Activated naive CD4-positive, alpha-beta T cell treated with anti-CD3 and anti-CD28 coated beads, Interleukin-2, amount 50 U/mL, for 24 hours (primary cell): ENCODE measurements around the gene SLC2A13.
"Not testable (repeated sequence)": the region's sequence is repeated elsewhere in the genome, so short reads cannot be mapped to it uniquely, and the experiment has no call there.

ENCODE experiments used
- H3K27ac Mint-ChIP-seq: one replicate; pipeline ENCODE4 v1.8.0; 2021; ENCODE audit warnings: mild to moderate bottlenecking, mixed read lengths
- H3K27me3 Mint-ChIP-seq: one replicate; pipeline ENCODE4 v1.8.0; 2021; ENCODE audit warnings: mixed read lengths
- H3K36me3 Mint-ChIP-seq: one replicate; pipeline ENCODE4 v1.8.0; 2021; ENCODE audit warnings: mixed read lengths
- H3K4me1 Mint-ChIP-seq: one replicate; pipeline ENCODE4 v1.8.0; 2021; ENCODE audit warnings: mixed read lengths
- H3K4me3 Mint-ChIP-seq: one replicate; pipeline ENCODE4 v1.8.0; 2021; ENCODE audit warnings: mild to moderate bottlenecking, mixed read lengths
- H3K9me3 Mint-ChIP-seq: one replicate; pipeline ENCODE4 v1.8.0; 2021; ENCODE audit warnings: mixed read lengths

Gene SLC2A13

DNA sequence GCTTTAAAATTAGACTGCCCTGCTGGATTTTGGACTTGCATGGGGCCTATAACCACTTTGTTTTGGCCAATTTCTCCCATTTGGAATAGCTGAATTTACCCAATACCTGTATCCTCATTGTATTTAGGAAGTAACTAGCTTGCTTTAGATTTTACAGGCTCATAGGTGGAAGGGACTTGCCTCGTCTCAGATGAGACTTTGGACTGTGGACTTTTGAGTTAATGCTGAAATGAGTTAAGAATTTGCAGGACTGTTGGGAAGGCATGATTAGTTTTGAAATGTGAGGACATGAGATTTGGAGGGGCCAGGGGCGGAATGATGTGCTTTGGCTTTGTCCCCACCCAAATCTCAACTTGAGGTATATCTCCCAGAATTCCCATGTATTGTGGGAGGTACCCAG, 320.1 kb downstream of the SLC2A13 start:
- H3K27me3 Mint-ChIP-seq, H3K4me1 Mint-ChIP-seq, H3K36me3 Mint-ChIP-seq, H3K27ac Mint-ChIP-seq, H3K9me3 Mint-ChIP-seq, H3K4me3 Mint-ChIP-seq: not testable (repeated sequence)

DNA sequence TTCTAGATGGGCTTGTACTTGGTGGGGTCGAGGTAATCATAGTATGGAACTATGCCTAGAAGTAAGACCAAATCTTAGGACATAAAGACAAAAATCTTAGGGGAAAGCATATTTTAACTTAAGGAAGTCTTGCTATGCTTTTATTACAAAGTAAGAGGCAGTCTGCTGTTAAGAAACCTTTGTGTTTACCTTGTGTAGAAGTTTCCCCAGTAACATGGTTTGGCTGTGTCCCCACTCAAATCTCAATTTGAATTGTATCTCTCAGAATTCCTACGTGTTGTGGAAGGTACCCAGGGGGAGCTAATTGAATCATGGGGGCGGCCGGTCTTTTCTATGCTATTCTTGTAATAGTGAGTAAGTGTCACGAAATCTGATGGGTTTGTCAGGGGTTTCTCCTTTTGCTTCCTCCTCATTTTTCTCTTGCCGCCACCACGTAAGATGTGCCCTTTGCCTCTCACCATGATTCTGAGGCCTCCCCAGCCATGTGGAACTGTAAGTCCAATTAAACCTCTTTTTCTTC, 323.8 kb downstream of the SLC2A13 start:
- no peaks in the 10 kb centered on the region for H3K4me1 Mint-ChIP-seq
- H3K27ac Mint-ChIP-seq, result no peak overlapping the region
- no peak overlapping the region for H3K4me3 Mint-ChIP-seq
- no peaks in the 10 kb centered on the region for H3K27me3 Mint-ChIP-seq
- peaks cover 1% of the 10 kb centered on the region for H3K36me3 Mint-ChIP-seq
- no peaks in the 10 kb centered on the region for H3K9me3 Mint-ChIP-seq

DNA sequence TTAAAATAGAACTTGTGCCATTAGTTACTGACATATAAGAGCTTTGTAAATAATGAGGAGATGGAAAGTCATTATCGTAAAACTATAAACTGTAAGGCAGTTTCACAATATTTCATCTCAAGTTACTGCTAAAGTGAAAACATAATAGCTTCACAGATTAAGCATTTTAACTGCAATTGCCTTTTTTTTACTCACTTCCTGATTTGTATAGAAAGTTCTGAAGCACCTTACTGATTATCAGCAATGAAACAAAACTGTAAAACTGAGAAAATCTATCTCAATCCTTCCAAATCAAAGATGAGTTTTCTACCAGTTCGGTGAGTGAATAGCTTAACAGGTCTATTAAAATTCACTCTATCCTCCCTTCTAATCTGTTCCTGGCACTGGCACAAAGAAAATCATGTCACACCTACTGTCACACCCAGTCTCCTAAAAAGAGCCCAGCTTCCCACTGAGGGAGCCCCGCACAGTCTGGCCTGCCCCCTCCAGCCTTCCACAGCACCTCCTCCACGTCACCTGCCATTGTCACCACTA, 324.9 kb downstream of the SLC2A13 start:
- no peaks in the 10 kb centered on the region for H3K9me3 Mint-ChIP-seq
- H3K4me3 Mint-ChIP-seq, result no peak overlapping the region
- no peak overlapping the region for H3K27ac Mint-ChIP-seq
- no peaks in the 10 kb centered on the region for H3K4me1 Mint-ChIP-seq
- peaks cover 1% of the 10 kb centered on the region for H3K36me3 Mint-ChIP-seq
- H3K27me3 Mint-ChIP-seq, result no peaks in the 10 kb centered on the region

DNA sequence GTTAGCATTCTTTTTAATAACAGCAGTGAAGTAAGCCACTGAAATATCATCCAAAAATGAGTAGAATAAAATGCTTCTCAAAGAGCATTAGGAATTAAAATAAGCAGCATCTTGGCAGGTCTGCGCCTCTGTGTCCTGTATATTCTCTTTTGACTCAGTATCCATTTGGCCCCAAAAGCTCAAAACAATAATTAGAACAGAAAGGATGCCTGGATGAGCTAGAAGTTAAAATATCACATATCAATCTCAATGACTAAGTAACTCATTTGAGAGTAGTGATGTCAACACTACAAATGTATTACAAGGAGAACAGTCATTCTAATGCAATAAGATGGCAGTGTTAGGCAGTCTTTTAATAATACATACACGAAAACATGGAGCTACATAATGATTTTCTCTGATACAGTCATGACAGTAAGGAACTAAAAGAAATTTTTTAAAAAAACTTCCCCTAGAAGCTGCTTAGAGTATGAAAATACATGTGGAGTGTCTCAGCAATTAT, 325.4 kb downstream of the SLC2A13 start:
- no peaks in the 10 kb centered on the region for H3K4me1 Mint-ChIP-seq
- no peaks in the 10 kb centered on the region for H3K9me3 Mint-ChIP-seq
- H3K27ac Mint-ChIP-seq, result no peak overlapping the region
- peaks cover 1% of the 10 kb centered on the region for H3K36me3 Mint-ChIP-seq
- no peaks in the 10 kb centered on the region for H3K27me3 Mint-ChIP-seq
- no peak overlapping the region for H3K4me3 Mint-ChIP-seq

DNA sequence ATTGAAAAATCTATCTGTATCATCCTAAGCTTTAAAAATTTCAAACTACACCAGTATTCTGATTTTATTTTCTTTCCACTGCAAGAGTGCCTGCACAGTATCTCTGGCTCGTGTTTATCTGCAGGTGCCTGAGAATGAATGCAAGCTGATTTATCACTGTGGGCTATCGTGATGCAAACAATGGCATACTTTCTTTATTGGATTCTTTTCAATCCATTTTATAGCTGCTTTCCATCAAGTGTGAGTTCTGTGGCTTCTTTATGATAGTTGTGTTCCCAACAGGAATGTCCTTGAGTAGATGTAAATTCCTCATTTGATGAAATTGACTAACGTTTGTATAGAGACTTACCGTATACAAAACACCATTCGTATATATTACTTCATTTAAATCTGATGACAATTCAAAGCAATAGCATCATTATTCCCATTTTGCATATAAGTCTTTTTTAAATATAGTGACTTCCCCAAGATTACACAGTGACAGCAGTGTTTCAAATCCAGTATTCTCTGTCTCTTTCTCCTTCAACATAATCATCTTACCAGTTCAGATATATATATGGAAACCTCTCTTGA, 326.0 kb downstream of the SLC2A13 start:
- H3K27ac Mint-ChIP-seq, result no peak overlapping the region

DNA sequence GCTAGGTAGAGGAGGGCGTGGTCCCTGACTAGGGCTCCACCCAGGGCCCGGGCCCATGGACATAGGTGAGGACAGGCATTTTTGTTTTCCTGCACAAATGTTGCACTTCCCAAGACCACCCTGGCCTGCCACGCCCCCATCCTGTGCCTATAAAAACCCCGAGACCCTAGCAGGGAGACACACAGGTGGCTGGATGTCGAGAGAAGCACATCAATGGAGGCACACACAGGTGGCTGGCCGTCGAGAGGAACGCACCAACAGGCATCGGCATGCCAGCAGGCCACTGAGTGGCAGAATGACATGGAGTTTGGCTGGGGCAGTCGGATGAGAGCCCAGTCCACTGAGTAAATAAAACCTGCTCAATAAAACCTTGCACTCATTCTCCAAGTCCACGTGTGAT, 328.4 kb downstream of the SLC2A13 start:
- H3K36me3 Mint-ChIP-seq, result no peaks in the 10 kb centered on the region
- no peaks in the 10 kb centered on the region for H3K27me3 Mint-ChIP-seq
- H3K9me3 Mint-ChIP-seq, result no peaks in the 10 kb centered on the region
- no peaks in the 10 kb centered on the region for H3K4me1 Mint-ChIP-seq
- H3K4me3 Mint-ChIP-seq, result no peak overlapping the region
- no peak overlapping the region for H3K27ac Mint-ChIP-seq

More for the DNA sequence above, 326.0 kb downstream of the SLC2A13 start:
- Mint-ChIP-seq H3K27me3 (no peaks in the 10 kb centered on the region), H3K4me3 (no peak overlapping the region), H3K36me3 (peaks cover 1% of the 10 kb centered on the region), H3K9me3 (no peaks in the 10 kb centered on the region), H3K4me1 (no peaks in the 10 kb centered on the region)

DNA sequence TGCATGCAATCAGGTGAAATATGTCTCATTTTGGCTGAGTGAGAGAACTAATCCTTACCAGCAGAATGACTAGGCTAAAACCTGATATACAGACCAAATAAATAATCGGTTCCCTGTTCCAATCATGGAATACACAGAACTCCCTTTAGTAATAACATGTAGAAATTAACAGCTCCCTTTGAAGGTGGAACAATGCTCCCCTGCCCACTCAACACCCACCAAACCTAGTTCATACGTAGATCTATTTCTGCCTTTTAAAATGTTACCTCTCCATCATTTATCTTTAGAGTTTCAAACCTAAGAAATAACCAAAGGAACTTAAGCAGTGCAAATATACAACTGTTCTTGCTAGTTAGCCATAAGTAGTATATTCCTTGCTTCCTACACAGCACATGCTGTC, 332.6 kb downstream of the SLC2A13 start:
- Mint-ChIP-seq H3K36me3 (no peaks in the 10 kb centered on the region), H3K9me3 (no peaks in the 10 kb centered on the region), H3K27ac (no peak overlapping the region), H3K27me3 (no peaks in the 10 kb centered on the region), H3K4me1 (no peaks in the 10 kb centered on the region), H3K4me3 (no peak overlapping the region)

DNA sequence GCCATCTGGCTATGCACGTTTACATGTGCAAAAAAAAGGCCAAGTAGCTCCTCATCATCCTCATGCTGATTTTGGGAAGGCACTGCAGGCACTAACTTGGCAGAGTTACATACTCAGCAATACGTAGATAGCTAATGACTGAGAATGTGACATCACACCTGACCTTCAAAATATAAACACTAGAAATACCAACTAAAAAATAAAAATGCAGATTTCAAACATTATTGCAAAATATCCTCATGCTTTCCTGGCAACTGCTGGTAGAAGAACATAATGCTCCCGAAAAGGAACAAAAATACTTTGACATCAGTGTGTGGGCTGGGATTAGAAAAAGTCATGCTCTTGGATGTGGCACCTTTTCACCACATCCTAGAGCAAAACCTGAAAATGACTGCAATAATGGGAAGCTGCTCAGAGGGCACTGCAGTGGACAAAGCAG, 333.0 kb downstream of the SLC2A13 start:
- Mint-ChIP-seq H3K27ac (no peak overlapping the region), H3K27me3 (no peaks in the 10 kb centered on the region), H3K4me1 (no peaks in the 10 kb centered on the region), H3K36me3 (no peaks in the 10 kb centered on the region), H3K9me3 (no peaks in the 10 kb centered on the region), H3K4me3 (no peak overlapping the region)

DNA sequence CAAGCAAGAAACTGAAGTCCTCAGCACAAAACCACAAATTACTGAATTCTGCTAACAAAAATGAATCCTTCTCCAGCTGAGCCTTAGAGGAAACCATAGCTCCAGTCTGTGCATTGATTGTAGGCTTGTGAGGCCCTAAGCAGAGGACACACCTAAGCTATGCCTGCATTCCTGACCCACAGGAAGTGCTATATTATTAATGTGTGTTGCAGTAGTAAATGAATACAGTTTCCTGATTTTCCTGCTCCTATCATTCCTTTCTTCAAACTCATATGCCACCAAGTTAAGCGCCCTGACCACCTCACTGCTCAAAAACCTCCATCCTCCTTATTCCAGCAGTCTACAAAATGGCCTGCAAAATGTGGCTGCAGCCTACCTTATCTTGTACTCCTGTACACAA, 334.4 kb downstream of the SLC2A13 start:
- H3K4me1 Mint-ChIP-seq, result no peaks in the 10 kb centered on the region
- no peaks in the 10 kb centered on the region for H3K36me3 Mint-ChIP-seq
- no peaks in the 10 kb centered on the region for H3K9me3 Mint-ChIP-seq
- H3K27me3 Mint-ChIP-seq, result no peaks in the 10 kb centered on the region
- no peak overlapping the region for H3K27ac Mint-ChIP-seq
- no peak overlapping the region for H3K4me3 Mint-ChIP-seq

DNA sequence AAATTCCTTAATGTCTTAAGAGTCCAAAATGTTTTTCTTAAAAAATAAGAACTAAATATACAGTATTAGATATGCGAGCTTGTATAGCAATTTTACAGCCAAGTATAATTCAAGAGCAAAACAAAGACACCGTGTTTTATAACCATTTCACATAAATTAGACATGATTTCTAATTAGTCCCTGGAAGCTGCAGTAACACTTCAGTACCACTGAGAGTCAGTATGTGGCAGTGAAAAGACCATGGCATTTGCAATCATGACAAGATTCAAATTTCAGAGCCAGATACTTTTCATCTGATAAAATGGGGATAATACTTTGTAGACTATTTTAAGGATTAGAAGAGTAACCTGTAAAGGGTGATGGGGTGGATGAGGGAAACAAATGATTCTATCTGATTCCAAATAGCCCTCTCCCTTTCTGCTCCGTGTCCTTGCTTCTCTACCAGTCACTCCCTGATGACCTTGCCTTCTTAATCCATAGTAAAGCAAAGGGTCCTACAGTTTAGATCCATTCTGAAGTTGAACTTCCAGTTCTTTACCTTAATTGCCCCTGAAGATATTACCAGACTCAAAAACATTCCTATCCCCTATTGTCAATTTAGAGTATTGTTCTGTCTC, 340.8 kb downstream of the SLC2A13 start:
- no peak overlapping the region for H3K27ac Mint-ChIP-seq
- H3K27me3 Mint-ChIP-seq, result no peaks in the 10 kb centered on the region
- H3K9me3 Mint-ChIP-seq, result no peaks in the 10 kb centered on the region
- no peak overlapping the region for H3K4me3 Mint-ChIP-seq
- no peaks in the 10 kb centered on the region for H3K4me1 Mint-ChIP-seq
- no peaks in the 10 kb centered on the region for H3K36me3 Mint-ChIP-seq

DNA sequence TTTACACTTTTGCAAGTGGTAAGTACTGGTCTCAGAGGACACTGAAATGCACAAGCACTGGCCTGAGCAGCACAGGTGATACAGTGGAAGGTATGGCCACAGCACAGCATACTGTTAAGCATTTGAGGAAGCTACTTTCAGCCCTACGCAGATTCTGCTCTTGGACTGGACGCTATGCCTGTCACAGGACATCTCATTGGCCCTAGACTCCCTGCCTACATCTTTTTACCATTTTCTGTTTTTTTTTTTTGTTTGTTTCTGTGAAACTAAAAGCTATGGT, 342.1 kb downstream of the SLC2A13 start:
- Mint-ChIP-seq H3K36me3 (no peaks in the 10 kb centered on the region), H3K4me3 (no peak overlapping the region), H3K27ac (no peak overlapping the region), H3K27me3 (no peaks in the 10 kb centered on the region), H3K9me3 (no peaks in the 10 kb centered on the region), H3K4me1 (no peaks in the 10 kb centered on the region)

DNA sequence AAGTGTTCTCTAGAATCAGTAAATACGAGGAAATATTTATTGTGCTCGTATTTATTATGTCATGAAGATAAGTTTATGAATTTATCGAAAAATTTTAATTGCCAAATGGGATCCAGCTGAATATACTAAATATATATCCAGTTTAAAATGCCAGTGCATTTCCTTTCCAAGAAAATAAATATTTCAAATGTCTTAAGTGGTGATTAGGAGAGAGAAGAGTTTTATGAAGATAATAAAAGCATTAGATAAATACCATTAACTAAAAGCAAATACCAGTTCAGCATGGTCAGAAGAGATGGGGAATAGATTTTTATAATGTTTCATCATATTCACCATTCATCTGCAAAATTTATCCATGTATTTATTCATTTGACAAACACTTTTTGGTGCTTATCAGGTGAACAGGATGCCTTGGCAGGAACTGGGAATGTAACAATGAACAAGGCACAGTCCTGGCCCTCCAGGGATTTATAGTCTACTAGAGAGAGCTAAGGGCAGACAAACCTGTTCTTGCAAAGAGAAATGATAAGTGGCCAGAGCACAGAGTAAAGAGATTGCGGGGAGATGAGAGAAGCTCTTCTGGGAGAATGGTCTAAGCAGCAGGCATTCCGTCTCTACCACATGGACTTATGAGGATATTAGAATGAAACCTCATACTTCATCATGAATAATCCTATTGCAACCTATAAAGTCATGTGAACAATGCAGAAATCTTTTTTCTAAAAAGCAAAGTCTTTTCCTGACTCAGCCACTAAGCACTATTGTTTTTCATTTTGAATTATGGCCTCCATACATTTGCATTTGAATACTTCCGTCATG, 342.6 kb downstream of the SLC2A13 start:
- no peaks in the 10 kb centered on the region for H3K4me1 Mint-ChIP-seq
- H3K9me3 Mint-ChIP-seq, result no peaks in the 10 kb centered on the region
- H3K27ac Mint-ChIP-seq, result no peak overlapping the region
- H3K36me3 Mint-ChIP-seq, result no peaks in the 10 kb centered on the region
- H3K27me3 Mint-ChIP-seq, result no peaks in the 10 kb centered on the region
- H3K4me3 Mint-ChIP-seq, result no peak overlapping the region

DNA sequence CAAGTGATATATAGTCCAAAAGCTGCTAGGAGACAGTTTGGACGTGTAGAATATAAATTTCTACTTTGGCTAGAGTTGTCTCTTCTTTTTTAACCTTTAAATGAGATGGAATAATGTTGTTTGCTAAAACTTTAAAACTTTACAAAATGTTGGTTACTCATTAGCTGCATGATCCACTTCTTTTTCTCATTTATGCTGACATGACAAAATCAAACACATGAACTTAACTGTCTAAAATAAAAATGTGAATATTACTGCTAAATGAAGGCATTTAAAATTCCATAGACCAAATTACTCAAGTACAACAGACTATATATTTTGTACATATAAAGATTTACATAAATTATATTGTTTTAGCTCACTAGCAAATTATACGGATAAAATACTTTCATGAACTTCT, 350.4 kb downstream of the SLC2A13 start:
- H3K4me3 Mint-ChIP-seq, result no peak overlapping the region
- no peaks in the 10 kb centered on the region for H3K27me3 Mint-ChIP-seq
- H3K36me3 Mint-ChIP-seq, result no peaks in the 10 kb centered on the region
- H3K27ac Mint-ChIP-seq, result no peak overlapping the region
- H3K4me1 Mint-ChIP-seq, result no peaks in the 10 kb centered on the region
- no peaks in the 10 kb centered on the region for H3K9me3 Mint-ChIP-seq

DNA sequence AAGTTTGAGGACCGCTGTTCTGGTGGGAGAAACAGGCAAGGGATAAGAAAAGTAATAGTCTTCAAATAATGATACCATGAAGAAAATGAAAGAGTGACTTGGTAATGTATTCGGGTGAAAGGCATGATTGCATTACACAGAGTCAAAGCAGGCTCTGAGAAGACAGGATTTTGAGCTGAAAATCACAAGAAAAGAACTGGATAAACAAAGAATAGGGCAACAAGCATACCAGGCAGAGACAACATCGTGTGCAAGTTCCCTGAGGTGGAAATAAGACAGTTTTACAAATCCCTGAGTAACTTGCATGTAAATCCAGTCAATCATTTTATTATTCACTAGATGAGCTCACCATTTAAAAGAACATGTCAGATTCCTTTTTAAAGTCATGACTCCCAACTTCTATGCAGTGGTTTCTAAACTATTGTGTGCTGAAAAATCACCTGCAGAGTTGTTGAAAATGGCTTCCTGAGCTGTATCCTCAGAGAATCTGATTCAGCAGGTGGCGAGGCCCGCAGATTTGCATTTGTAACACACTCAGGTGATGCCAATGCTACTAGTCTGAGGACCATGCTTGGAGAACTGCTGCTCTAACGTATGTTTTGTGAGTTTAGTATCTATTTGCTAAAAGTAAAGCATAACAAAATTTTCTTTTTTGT, 353.3 kb downstream of the SLC2A13 start:
- H3K27me3 Mint-ChIP-seq, result no peaks in the 10 kb centered on the region
- no peaks in the 10 kb centered on the region for H3K36me3 Mint-ChIP-seq
- H3K4me1 Mint-ChIP-seq, result no peaks in the 10 kb centered on the region
- no peak overlapping the region for H3K27ac Mint-ChIP-seq
- H3K4me3 Mint-ChIP-seq, result no peak overlapping the region
- no peaks in the 10 kb centered on the region for H3K9me3 Mint-ChIP-seq

DNA sequence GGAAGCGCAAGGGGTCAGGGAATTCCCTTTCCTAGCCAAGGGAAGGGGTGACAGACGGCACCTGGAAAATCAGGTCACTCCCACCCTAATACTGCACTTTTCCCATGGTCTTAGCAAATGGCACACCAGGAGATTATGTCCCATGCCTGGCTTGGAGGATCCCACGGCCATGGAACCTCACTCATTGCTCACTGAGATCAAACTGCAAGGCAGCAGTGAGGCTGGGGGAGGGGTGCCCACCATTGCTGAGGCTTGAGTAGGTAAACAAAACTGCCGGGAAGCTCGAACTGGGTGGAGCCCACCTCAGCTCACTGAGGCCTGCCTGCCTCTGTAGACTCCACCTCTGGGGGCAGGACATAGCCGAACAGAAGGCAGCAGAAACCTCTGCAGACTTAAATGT, 359.7 kb downstream of the SLC2A13 start:
- H3K27me3 Mint-ChIP-seq, H3K9me3 Mint-ChIP-seq, H3K27ac Mint-ChIP-seq, H3K4me1 Mint-ChIP-seq, H3K36me3 Mint-ChIP-seq, H3K4me3 Mint-ChIP-seq: not testable (repeated sequence)

DNA sequence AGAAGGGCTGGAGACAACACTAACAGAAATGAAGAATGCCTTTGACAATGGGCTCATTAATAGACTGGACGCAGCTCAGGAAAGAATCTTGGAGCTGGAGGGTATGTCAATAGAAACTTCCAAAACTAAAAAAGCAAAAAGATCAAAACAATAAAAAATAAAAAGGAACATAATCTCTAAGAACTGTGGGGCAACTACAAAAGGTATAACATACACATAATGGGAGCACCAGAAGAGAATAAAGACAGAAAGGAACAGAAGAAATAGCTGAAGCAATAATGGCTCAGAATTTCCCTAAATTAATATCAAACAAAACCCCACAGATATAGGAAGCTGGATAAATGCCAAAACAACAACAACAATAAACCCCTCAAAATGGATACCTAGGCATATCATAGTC, 362.2 kb downstream of the SLC2A13 start:
- peaks cover 9% of the 10 kb centered on the region for H3K9me3 Mint-ChIP-seq
- H3K4me3 Mint-ChIP-seq, result no peak overlapping the region
- no peaks in the 10 kb centered on the region for H3K27me3 Mint-ChIP-seq
- H3K4me1 Mint-ChIP-seq, result no peaks in the 10 kb centered on the region
- no peak overlapping the region for H3K27ac Mint-ChIP-seq
- H3K36me3 Mint-ChIP-seq, result peaks cover 9% of the 10 kb centered on the region
